Endothelial cell (in vitro differentiated cells): ENCODE results near the gene USP34. TPM values are rescaled to one million over a fixed set of nuclear protein-coding genes. Genes with fewer than 3 reads are reported as not detected.

ENCODE experiments used
- DNase-seq: peaks from one replicate; pipeline ENCODE4 v3.0.0; 2021; ENCODE audit warnings: low spot score
- H3K27ac Mint-ChIP-seq: one replicate; pipeline ENCODE4 v1.8.0; 2021; ENCODE audit warnings: mixed read lengths, inconsistent platforms; ENCODE audit not compliant: unreplicated experiment
- H3K27me3 Mint-ChIP-seq: one replicate; pipeline ENCODE4 v1.8.0; 2021; ENCODE audit warnings: mild to moderate bottlenecking, moderate library complexity, mixed read lengths, inconsistent platforms; ENCODE audit not compliant: unreplicated experiment
- H3K36me3 Mint-ChIP-seq: one replicate; pipeline ENCODE4 v1.8.0; 2021; ENCODE audit warnings: mild to moderate bottlenecking, low read depth, mixed read lengths, inconsistent platforms; ENCODE audit not compliant: unreplicated experiment
- H3K4me1 Mint-ChIP-seq: one replicate; pipeline ENCODE4 v1.8.0; 2021; ENCODE audit warnings: mild to moderate bottlenecking, mixed read lengths, inconsistent platforms; ENCODE audit not compliant: unreplicated experiment
- H3K4me3 Mint-ChIP-seq: one replicate; pipeline ENCODE4 v1.8.0; 2021; ENCODE audit warnings: mild to moderate bottlenecking, mixed read lengths, inconsistent platforms; ENCODE audit not compliant: unreplicated experiment
- H3K9me3 Mint-ChIP-seq: one replicate; pipeline ENCODE4 v1.8.0; 2021; ENCODE audit warnings: mixed read lengths, inconsistent platforms; ENCODE audit not compliant: unreplicated experiment
- CTCF ChIP-seq: fragments of 200-600 bp; sonication (generic); IDR thresholded peaks from one replicate; pipeline ENCODE4 v1.5.0; 2021; ENCODE audit warnings: antibody characterized with exemption; ENCODE audit not compliant: unreplicated experiment
- total RNA-seq: library from RNA; stranded (reverse); fragmentation: NEBNext Ultra II Directional; extraction: Animal tissue kit (Norgen Biotek cat#: 25700); gene quantifications from one replicate; pipeline ENCODE4 v1.2.1, GENCODE V29; 2021; ENCODE audit not compliant: unreplicated experiment

Gene USP34
- total RNA-seq, 1 donor from 2014 or later, result 97.4 TPM

GRCh38 chr2:61411109-61411508 is 59.8 kb downstream of the USP34 start:
- Mint-ChIP-seq H3K4me3 (no peak overlapping the region), H3K4me1 (peaks cover 14% of the 10 kb centered on the region), H3K27ac (peak overlapping the region; percentile 57), H3K27me3 (peaks cover 5% of the 10 kb centered on the region), H3K36me3 (peaks cover 2% of the 10 kb centered on the region), H3K9me3 (no peaks in the 10 kb centered on the region)
- DNase-seq, result no peak
- no peak for TF ChIP-seq CTCF

GRCh38 chr2:61410185-61410584 is 60.7 kb downstream of the USP34 start:
- no peak for TF ChIP-seq CTCF
- Mint-ChIP-seq H3K9me3 (no peaks in the 10 kb centered on the region), H3K4me1 (peaks cover 14% of the 10 kb centered on the region), H3K27ac (no peak overlapping the region), H3K4me3 (no peak overlapping the region), H3K27me3 (peaks cover 3% of the 10 kb centered on the region), H3K36me3 (peaks cover 2% of the 10 kb centered on the region)
- DNase-seq, result no peak

GRCh38 chr2:61405813-61406212 is 65.1 kb downstream of the USP34 start:
- H3K27me3 Mint-ChIP-seq, result peaks cover 3% of the 10 kb centered on the region
- H3K27ac Mint-ChIP-seq, result no peak overlapping the region
- no peak overlapping the region for H3K4me3 Mint-ChIP-seq
- peaks cover 10% of the 10 kb centered on the region for H3K36me3 Mint-ChIP-seq
- no peaks in the 10 kb centered on the region for H3K4me1 Mint-ChIP-seq
- no peaks in the 10 kb centered on the region for H3K9me3 Mint-ChIP-seq
- DNase-seq, result no peak
- no peak for TF ChIP-seq CTCF

GRCh38 chr2:61404438-61404837 is 66.4 kb downstream of the USP34 start:
- peak overlapping the region; percentile 8 for H3K27ac Mint-ChIP-seq
- H3K36me3 Mint-ChIP-seq, result peaks cover 10% of the 10 kb centered on the region
- no peaks in the 10 kb centered on the region for H3K9me3 Mint-ChIP-seq
- H3K27me3 Mint-ChIP-seq, result peaks cover 3% of the 10 kb centered on the region
- H3K4me1 Mint-ChIP-seq, result no peaks in the 10 kb centered on the region
- no peak overlapping the region for H3K4me3 Mint-ChIP-seq
- no peak for DNase-seq
- TF ChIP-seq CTCF, result no peak

- DNase-seq, result no peak
- peaks cover 2% of the 10 kb centered on the region for H3K27me3 Mint-ChIP-seq
- no peak overlapping the region for H3K27ac Mint-ChIP-seq
- H3K4me1 Mint-ChIP-seq, result no peaks in the 10 kb centered on the region
- H3K9me3 Mint-ChIP-seq, result no peaks in the 10 kb centered on the region
- H3K4me3 Mint-ChIP-seq, result no peak overlapping the region
- peaks cover 3% of the 10 kb centered on the region for H3K36me3 Mint-ChIP-seq
- TF ChIP-seq CTCF, result no peak
Observed at GRCh38 chr2:61398413-61398812, 72.5 kb downstream of the USP34 start.
